ENCODE measurements around the gene KIAA0930. TPM values are rescaled to one million over a fixed set of nuclear protein-coding genes. Genes with fewer than 3 reads are reported as not detected.

KIAA0930 gene
- total and polyA plus RNA-seq, 2 donors (not counting 1 experiment from before 2014, with no cell fraction given): 27.0 to 46.8 TPM

DNA sequence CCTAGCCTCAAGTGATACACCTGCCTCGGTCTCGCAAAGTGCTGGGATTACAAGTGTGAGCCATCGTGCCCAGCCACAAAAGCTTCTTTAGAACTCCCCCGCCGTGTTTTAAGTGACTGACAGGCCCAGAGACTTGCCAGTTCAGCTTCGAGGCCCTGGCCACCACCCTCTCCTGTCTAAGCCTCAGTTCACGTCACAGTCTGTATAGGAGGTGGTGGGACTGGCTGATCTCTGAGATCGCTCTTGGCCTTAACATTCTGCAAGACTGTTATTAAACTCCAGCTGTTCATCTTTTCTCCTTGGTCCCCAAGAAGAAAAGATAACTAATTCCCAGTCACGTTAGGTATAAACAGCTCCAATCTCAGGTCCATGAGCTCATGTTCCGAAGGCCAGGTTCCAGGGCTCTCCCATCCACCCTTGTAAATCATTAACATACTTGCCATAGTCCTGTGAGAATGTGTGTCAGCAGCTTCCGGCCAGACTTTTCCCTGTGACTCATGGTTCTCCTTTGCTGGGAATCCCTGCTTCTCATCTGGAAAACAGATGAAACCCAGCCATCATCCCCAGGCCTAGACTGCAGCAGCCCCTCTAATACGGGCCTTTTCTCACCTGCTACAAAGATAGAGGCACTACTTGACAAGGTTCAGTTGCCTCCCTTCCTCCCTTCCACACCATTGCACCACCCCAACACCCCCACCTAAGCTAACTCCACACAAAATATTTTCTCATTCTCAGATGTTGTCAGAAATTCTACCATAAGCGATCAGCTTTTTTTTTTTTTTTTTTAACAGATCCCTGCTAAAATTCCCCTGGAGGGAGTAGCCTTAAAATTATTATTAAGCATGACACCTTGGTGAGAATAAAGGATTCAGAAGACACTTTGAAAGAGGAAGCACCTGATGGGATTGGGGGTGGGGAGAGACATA lies 5.6 kb upstream of the KIAA0930 start:
- peak overlapping the region; percentile 41 for H3K4me3 Mint-ChIP-seq
- Histone ChIP-seq H2AFZ (ENCODE audit: insufficient read depth, low read depth, low read length, poor library complexity, severe bottlenecking) (no peak overlapping the region), H3K27me3 (replicated peaks in 1 of 4; ENCODE audit: control extremely low read depth in 1 of 4, control insufficient read depth in 3 of 4, insufficient read depth in 4 of 4, low read length in 3 of 4) (no peaks in the 10 kb centered on the region), H3K36me3 (replicated peaks in 1 of 2; ENCODE audit: control extremely low read depth in 1 of 2, control insufficient read depth in 1 of 2, extremely low read depth in 1 of 2, insufficient read depth in 2 of 2, low read length in 1 of 2) (no peaks in the 10 kb centered on the region), H3K9ac (ENCODE audit: low read length) (no peak overlapping the region), H3K4me2 (replicated peaks; ENCODE audit: low read depth, low read length, poor library complexity, severe bottlenecking) (peak overlapping the region; percentile 7), H3K9me3 (ENCODE audit: control extremely low read depth in 1 of 3, control insufficient read depth in 2 of 3, insufficient read depth in 1 of 3, low read length in 2 of 3) (no peaks in the 10 kb centered on the region), H3K27ac (ENCODE audit: low read length in 2 of 2) (peak overlapping the region in 1 of 2 donors; percentile 56), H3K4me1 (ENCODE audit: control insufficient read depth in 2 of 2, insufficient read depth in 2 of 2, low read length in 2 of 2) (peaks cover 14 to 45% of the 10 kb centered on the region in 2 donors), H3K79me2 (ENCODE audit: control insufficient read depth, insufficient read depth, low read length) (no peaks in the 10 kb centered on the region), H4K20me1 (ENCODE audit: control insufficient read depth, insufficient read depth, low read length, poor library complexity, severe bottlenecking) (no peaks in the 10 kb centered on the region), H3K4me3 (ENCODE audit: control extremely low read depth in 1 of 5, extremely low read depth in 1 of 5, insufficient read depth in 1 of 5, low read depth in 2 of 5, low read length in 4 of 5) (no peak overlapping the region)
- ChIA-PET POLR2A (interaction anchor here (0.6 to 1.4 kb wide), 3 partner anchors 17 to 25 kb away, joined by 4 to 9 read pairs (median 6); no protein-coding TSS in a partner anchor), CTCF (interaction anchor here (0.6 to 4.0 kb wide), 5 partner anchors 10 to 25 kb away, joined by 3 to 15 read pairs (median 3); no protein-coding TSS in a partner anchor)
- WGBS (ENCODE audit: insufficient coverage): 79% methylated on average over 9 of the region's 13 CpGs
- no peaks in the 10 kb centered on the region for H3K27me3 Mint-ChIP-seq
- H3K9me3 Mint-ChIP-seq (ENCODE audit: insufficient read depth): no peaks in the 10 kb centered on the region
- TF ChIP-seq, protein P1, sequence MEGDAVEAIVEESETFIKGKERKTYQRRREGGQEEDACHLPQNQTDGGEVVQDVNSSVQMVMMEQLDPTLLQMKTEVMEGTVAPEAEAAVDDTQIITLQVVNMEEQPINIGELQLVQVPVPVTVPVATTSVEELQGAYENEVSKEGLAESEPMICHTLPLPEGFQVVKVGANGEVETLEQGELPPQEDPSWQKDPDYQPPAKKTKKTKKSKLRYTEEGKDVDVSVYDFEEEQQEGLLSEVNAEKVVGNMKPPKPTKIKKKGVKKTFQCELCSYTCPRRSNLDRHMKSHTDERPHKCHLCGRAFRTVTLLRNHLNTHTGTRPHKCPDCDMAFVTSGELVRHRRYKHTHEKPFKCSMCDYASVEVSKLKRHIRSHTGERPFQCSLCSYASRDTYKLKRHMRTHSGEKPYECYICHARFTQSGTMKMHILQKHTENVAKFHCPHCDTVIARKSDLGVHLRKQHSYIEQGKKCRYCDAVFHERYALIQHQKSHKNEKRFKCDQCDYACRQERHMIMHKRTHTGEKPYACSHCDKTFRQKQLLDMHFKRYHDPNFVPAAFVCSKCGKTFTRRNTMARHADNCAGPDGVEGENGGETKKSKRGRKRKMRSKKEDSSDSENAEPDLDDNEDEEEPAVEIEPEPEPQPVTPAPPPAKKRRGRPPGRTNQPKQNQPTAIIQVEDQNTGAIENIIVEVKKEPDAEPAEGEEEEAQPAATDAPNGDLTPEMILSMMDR (IDR thresholded peaks at IDR 0.05): no peak
- TF ChIP-seq EZH2 (IDR thresholded peaks at IDR 0.05; ENCODE audit: borderline replicate concordance, insufficient read depth, low read depth, low read length, poor library complexity, severe bottlenecking): no peak
- peak; percentile 52 for ATAC-seq (ENCODE audit: low read depth)
- peak overlapping the region; percentile 81 for H3K27ac Mint-ChIP-seq
- H3K4me1 Mint-ChIP-seq: peaks cover 49% of the 10 kb centered on the region
- no peak for DNase-seq
- intact Hi-C loops (cut with micrococcal nuclease): no loop called here

DNA sequence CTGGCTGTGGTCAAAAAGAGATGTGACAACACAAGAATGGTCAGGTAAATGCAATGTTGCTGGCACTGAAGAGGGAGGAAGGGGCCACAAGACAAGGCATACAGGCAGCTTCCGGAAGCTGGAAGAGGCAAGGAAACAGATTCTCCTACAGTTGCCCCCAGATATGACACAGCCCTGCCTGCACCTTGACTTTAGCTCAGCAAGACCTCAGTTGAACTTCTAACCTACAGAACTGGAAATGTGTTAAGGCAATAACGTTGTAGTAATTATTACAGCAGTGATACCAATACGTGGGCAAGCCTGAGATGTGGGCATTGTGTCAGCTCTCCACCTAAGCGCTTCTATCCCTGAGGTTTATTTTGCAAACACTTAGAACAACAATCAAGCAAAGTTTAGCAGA lies 4.2 kb upstream of the KIAA0930 start:
- H3K9me3 Mint-ChIP-seq (ENCODE audit: insufficient read depth): no peaks in the 10 kb centered on the region
- Histone ChIP-seq H3K79me2 (ENCODE audit: control insufficient read depth, insufficient read depth, low read length) (peaks cover 3% of the 10 kb centered on the region), H3K4me2 (replicated peaks; ENCODE audit: low read depth, low read length, poor library complexity, severe bottlenecking) (no peak overlapping the region), H3K9me3 (ENCODE audit: control extremely low read depth in 1 of 3, control insufficient read depth in 2 of 3, insufficient read depth in 1 of 3, low read length in 2 of 3) (no peaks in the 10 kb centered on the region), H3K4me3 (ENCODE audit: control extremely low read depth in 1 of 5, extremely low read depth in 1 of 5, insufficient read depth in 1 of 5, low read depth in 2 of 5, low read length in 4 of 5) (no peak overlapping the region), H2AFZ (ENCODE audit: insufficient read depth, low read depth, low read length, poor library complexity, severe bottlenecking) (no peak overlapping the region), H3K36me3 (replicated peaks in 1 of 2; ENCODE audit: control extremely low read depth in 1 of 2, control insufficient read depth in 1 of 2, extremely low read depth in 1 of 2, insufficient read depth in 2 of 2, low read length in 1 of 2) (no peaks in the 10 kb centered on the region), H3K4me1 (ENCODE audit: control insufficient read depth in 2 of 2, insufficient read depth in 2 of 2, low read length in 2 of 2) (peaks cover 19 to 46% of the 10 kb centered on the region in 2 donors), H3K27me3 (replicated peaks in 1 of 4; ENCODE audit: control extremely low read depth in 1 of 4, control insufficient read depth in 3 of 4, insufficient read depth in 4 of 4, low read length in 3 of 4) (no peaks in the 10 kb centered on the region), H3K9ac (ENCODE audit: low read length) (no peak overlapping the region), H4K20me1 (ENCODE audit: control insufficient read depth, insufficient read depth, low read length, poor library complexity, severe bottlenecking) (peaks cover 5% of the 10 kb centered on the region), H3K27ac (ENCODE audit: low read length in 2 of 2) (no peak overlapping the region)
- no peaks in the 10 kb centered on the region for H3K27me3 Mint-ChIP-seq
- WGBS (ENCODE audit: insufficient coverage): 76% methylated on average over 3 of the region's 4 CpGs
- CTCF ChIA-PET: interaction anchor here (4.0 kb wide), 1 partner anchor 19 kb away, joined by 15 read pairs; no protein-coding TSS in a partner anchor
- POLR2A ChIA-PET: no interaction called here
- peak overlapping the region; percentile 27 for H3K27ac Mint-ChIP-seq
- no peak overlapping the region for H3K4me3 Mint-ChIP-seq
- intact Hi-C loops (cut with micrococcal nuclease): no loop called here
- peaks cover 55% of the 10 kb centered on the region for H3K4me1 Mint-ChIP-seq
- DNase-seq (no peak), ATAC-seq (ENCODE audit: low read depth) (no peak)
- TF ChIP-seq, protein P1 (IDR thresholded peaks at IDR 0.05): no peak
- TF ChIP-seq EZH2 (IDR thresholded peaks at IDR 0.05; ENCODE audit: borderline replicate concordance, insufficient read depth, low read depth, low read length, poor library complexity, severe bottlenecking): no peak

Data from B cell (primary cell).